Testis (tissue), 2 donors: ENCODE results near the gene TRIP10.
A peak's percentile ranks its signal among the peaks of the same experiment; 100 is the strongest.

Experiments used
- CTCF ChIP-seq, 3 experiments: fragments of 450-650 bp in 2 of 3; fragments of 200-600 bp in 1 of 3; sonication (generic) in 1 of 3; IDR thresholded peaks; one replicate each; pipeline ENCODE4 v1.5.1; 2016 to 2019; ENCODE audit warnings: antibody characterized with exemption in 3 of 3, mild to moderate bottlenecking in 2 of 3, moderate library complexity in 1 of 3
- POLR2A ChIP-seq: fragments of 450-650 bp; IDR thresholded peaks from one replicate; pipeline ENCODE4 v1.6.1; 2017; ENCODE audit warnings: antibody characterized with exemption, mild to moderate bottlenecking, moderate library complexity

DNA sequence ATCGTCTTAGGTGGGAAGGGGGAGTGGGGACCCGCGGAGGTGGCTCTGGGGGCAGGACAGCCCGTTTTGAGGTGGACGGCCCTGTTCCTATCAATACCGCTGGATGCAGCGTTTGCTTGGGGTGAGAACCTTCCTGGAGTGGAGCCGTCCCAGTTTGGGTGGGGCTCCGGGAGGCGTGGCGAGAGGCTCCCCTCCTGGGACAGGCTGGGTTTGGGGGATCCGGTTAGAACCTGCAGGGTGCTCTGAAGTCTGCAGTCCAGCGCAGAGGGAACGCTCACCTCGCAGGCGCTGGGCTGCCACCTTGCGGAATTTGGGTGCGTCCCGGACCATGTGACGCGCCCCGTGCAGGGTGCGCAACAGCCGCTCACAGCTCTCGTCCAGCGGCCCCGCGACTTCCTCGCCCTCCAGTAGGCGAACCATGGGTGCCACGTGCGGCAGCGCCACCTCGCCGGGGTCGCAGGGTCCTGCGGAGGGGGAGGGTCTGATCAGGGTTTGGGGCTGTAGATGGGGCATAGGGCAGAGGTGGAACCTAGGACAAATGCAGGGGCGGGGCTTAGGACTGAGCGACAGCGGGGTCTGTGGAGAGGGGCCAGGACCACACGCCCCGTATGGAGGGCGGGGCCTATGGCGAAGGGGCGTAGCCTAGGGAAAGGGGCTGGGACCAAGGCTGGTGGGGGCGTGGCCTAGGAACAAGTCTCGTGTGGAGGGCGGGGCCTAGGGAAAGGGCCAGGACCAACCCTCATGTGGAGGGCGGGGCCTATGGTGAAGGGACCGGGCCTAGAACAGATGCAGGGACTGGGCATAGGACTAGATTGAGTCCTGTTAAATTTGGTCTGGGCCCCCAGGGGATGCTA lies 13.9 kb downstream of the TRIP10 start:
- TF ChIP-seq POLR2A: no peak
- peak; percentile 21 to 44 (median 36) for TF ChIP-seq CTCF (IDR thresholded peaks at IDR 0.05)
